SJSA1 (cell line): ENCODE data around the gene CCDC185. TPM values are rescaled to one million over a fixed set of nuclear protein-coding genes. Genes with fewer than 3 reads are reported as not detected.

Source experiments
- DNase-seq, 2 experiments: peaks; one replicate each; pipeline ENCODE4 v3.0.0-alpha.2; 2015 to 2020; ENCODE audit warnings: low spot score in 2 of 2, low read depth in 1 of 2
- H3K27ac ChIP-seq: fragments of 250-450 bp; sonication (Bioruptor Pico); 2 replicates; pipeline ENCODE4 v1.5.1; 2020; ENCODE audit warnings: mild to moderate bottlenecking, moderate library complexity
- H3K27me3 ChIP-seq: fragments of 250-450 bp; sonication (Bioruptor Pico); replicated peaks from 2 replicates; pipeline ENCODE4 v1.5.1; 2020; ENCODE audit warnings: mild to moderate bottlenecking, moderate library complexity
- H3K36me3 ChIP-seq: fragments of 250-450 bp; sonication (Bioruptor Pico); 2 replicates; pipeline ENCODE4 v1.5.1; 2020; ENCODE audit warnings: mild to moderate bottlenecking
- H3K4me1 ChIP-seq: fragments of 250-450 bp; sonication (Bioruptor Pico); replicated peaks from 2 replicates; pipeline ENCODE4 v1.6.1; 2021; ENCODE audit warnings: mild to moderate bottlenecking
- H3K4me3 ChIP-seq: fragments of 250-450 bp; sonication (Bioruptor Pico); 2 replicates; pipeline ENCODE4 v1.5.1; 2020; ENCODE audit warnings: mild to moderate bottlenecking
- H3K9me3 ChIP-seq: fragments of 250-450 bp; sonication (Bioruptor Pico); replicated peaks from 2 replicates; pipeline ENCODE4 v1.5.1; 2020; ENCODE audit warnings: mild to moderate bottlenecking
- total RNA-seq: library from RNA; depleted of rRNA; stranded (reverse); fragments of >200 nt; shearing (Covaris generic); gene quantifications from 2 replicates; pipeline ENCODE4 v1.2.3, GENCODE V29; 2014

Gene CCDC185
- total RNA-seq, 1 experiment from 2014 or later = not detected

- no peak overlapping the region for H3K4me3 ChIP-seq
- no peak for DNase-seq
- peaks cover 15% of the 10 kb centered on the region for H3K4me1 ChIP-seq
- no peaks in the 10 kb centered on the region for H3K9me3 ChIP-seq
- no peaks in the 10 kb centered on the region for H3K36me3 ChIP-seq
- H3K27ac ChIP-seq = no peak overlapping the region
- H3K27me3 ChIP-seq = no peaks in the 10 kb centered on the region
Measured at GRCh38 chr1:223403184-223403815, 10.1 kb downstream of the CCDC185 start.

DNA sequence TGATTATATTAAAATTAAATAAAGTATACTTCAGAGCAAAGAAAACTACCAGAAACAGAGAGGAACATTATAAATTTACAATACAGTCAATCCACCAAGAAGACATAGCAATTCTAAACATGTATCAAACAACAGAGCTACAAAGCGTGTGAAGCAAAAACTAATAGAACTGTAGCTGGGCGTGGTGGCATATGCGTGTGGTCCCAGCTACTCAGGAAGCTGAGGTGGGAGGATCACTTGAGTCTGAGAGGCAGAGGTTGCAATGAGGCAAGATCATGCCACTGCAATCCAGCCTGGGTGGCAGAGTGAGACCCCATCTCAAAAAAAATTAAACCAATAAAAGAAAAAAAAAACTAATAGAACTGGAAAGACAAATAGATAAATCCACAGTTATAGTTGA is 12.3 kb downstream of the CCDC185 start:
- Histone ChIP-seq H3K36me3 (no peaks in the 10 kb centered on the region), H3K4me1 (peaks cover 17% of the 10 kb centered on the region), H3K27me3 (no peaks in the 10 kb centered on the region), H3K4me3 (no peak overlapping the region), H3K27ac (no peak overlapping the region), H3K9me3 (no peaks in the 10 kb centered on the region)
- DNase-seq = no peak

DNA sequence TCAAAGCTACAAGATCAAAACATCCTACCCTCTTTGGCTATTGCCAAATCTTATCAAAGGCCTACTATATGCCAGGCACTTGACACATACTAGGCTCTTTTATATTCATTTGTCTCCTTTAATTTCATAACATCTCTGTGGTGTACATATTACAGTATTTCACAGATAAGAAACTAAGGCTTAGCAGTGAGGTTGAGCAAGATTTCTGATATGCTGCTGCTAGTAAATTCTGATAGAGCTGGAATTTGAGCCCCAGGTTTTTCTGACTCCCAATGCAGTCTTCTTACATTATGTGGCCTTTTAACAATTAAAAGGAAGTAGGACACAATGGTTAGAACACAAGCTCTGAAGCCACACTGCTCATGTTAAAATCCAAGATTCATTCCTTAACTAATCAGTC is 16.8 kb downstream of the CCDC185 start:
- no peaks in the 10 kb centered on the region for H3K9me3 ChIP-seq
- no peak overlapping the region for H3K4me3 ChIP-seq
- no peak for DNase-seq

DNA sequence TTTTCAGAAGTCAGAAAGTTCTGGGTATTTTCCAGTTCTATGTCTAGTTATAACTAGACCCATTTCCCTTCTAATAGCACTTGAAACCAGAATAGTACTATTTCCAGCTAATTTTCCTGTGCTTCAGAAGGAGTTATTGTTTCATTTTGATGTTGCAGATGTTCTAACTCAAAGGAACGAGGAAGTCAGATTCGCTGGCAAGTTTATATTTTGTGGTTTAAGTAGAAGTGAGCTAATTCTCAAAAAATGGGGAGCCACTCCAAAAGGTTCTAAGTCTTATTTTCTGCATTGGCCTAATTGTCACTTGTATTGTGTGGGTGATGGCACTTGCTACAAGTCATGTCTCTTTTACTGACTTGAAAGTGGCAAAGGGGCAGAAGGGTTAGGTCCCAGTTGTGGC is 18.1 kb downstream of the CCDC185 start:
- H3K4me1 ChIP-seq = peaks cover 15% of the 10 kb centered on the region
- H3K27me3 ChIP-seq = no peaks in the 10 kb centered on the region
- H3K9me3 ChIP-seq = no peaks in the 10 kb centered on the region
- DNase-seq = peak in 1 of 2 experiments; percentile 52
- H3K4me3 ChIP-seq = no peak overlapping the region
- H3K36me3 ChIP-seq = no peaks in the 10 kb centered on the region
- H3K27ac ChIP-seq = 0 out of 2 replicates have a peak overlapping the region, but pooled peaks have one; percentile 4

More for the DNA sequence above, 16.8 kb downstream of the CCDC185 start:
- Histone ChIP-seq H3K4me1 (peaks cover 15% of the 10 kb centered on the region), H3K36me3 (no peaks in the 10 kb centered on the region), H3K27me3 (no peaks in the 10 kb centered on the region), H3K27ac (no peak overlapping the region)

DNA sequence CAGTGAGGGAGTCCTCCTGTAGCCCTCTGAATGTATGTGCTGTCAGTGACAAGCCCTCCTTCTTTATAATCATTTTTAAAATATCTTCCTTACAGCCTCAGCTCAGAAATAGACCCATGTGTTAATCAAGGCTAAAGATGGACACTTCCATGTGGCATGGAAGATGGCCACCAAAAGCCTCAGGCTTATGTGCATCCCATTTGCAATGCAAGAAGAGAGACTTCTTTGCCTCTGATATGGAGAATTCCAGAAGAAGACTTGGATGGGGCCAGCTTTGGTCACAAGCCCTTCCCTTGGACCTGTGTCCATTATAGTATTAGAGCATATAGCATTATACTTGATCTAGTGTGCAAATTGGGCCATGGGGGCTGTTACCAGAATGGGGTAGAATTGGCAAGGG is 18.5 kb downstream of the CCDC185 start:
- Histone ChIP-seq H3K4me3 (no peak overlapping the region), H3K27ac (no peak overlapping the region), H3K27me3 (no peaks in the 10 kb centered on the region), H3K4me1 (peaks cover 15% of the 10 kb centered on the region), H3K36me3 (no peaks in the 10 kb centered on the region), H3K9me3 (no peaks in the 10 kb centered on the region)
- no peak for DNase-seq

GRCh38 chr1:223413216-223413615 is 20.0 kb downstream of the CCDC185 start:
- no peak overlapping the region for H3K27ac ChIP-seq
- H3K9me3 ChIP-seq = no peaks in the 10 kb centered on the region
- no peaks in the 10 kb centered on the region for H3K36me3 ChIP-seq
- DNase-seq = no peak
- H3K4me3 ChIP-seq = no peak overlapping the region
- no peaks in the 10 kb centered on the region for H3K27me3 ChIP-seq
- H3K4me1 ChIP-seq = peaks cover 15% of the 10 kb centered on the region

DNA sequence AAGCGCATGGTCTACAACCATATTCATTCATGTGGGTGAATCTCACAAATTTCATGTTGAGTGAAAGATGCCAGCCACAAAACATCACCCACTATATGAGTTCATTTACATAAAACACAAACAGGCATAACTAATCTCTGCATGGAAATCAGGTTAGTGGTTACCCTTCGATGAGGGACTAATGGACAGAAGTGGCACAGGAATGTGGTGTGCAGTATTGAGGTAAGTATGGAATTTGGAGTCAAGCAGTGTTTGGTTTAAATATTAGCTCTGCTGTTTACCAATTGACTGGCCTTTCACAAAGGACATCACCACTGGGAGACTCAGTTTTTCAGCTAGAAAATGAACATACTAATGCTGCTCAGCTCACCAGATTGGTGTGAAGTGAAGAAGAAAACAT is 24.2 kb downstream of the CCDC185 start:
- Histone ChIP-seq H3K36me3 (no peaks in the 10 kb centered on the region), H3K27ac (no peak overlapping the region), H3K27me3 (peaks cover 2% of the 10 kb centered on the region; the same call in 1 of the 2 replicates), H3K4me3 (no peak overlapping the region), H3K4me1 (no peaks in the 10 kb centered on the region), H3K9me3 (no peaks in the 10 kb centered on the region)
- DNase-seq = no peak

- DNase-seq = no peak
Measured at GRCh38 chr1:223417903-223418663, 24.9 kb downstream of the CCDC185 start.

GRCh38 chr1:223419115-223419514 is 25.9 kb downstream of the CCDC185 start:
- Histone ChIP-seq H3K27ac (no peak overlapping the region), H3K4me1 (peaks cover 7% of the 10 kb centered on the region; the same call in 1 of the 2 replicates), H3K36me3 (no peaks in the 10 kb centered on the region), H3K4me3 (no peak overlapping the region), H3K9me3 (no peaks in the 10 kb centered on the region), H3K27me3 (peaks cover 2% of the 10 kb centered on the region; the same call in 1 of the 2 replicates)
- DNase-seq = no peak

More at GRCh38 chr1:223417903-223418663, 24.9 kb downstream of the CCDC185 start:
- Histone ChIP-seq H3K27ac (no peak overlapping the region), H3K4me3 (no peak overlapping the region), H3K36me3 (no peaks in the 10 kb centered on the region), H3K27me3 (peaks cover 2% of the 10 kb centered on the region; the same call in 1 of the 2 replicates), H3K4me1 (no peaks in the 10 kb centered on the region), H3K9me3 (no peaks in the 10 kb centered on the region)

GRCh38 chr1:223419561-223419960 is 26.3 kb downstream of the CCDC185 start:
- DNase-seq = no peak
- H3K36me3 ChIP-seq = no peaks in the 10 kb centered on the region

GRCh38 chr1:223421025-223421424 is 27.8 kb downstream of the CCDC185 start:
- H3K4me1 ChIP-seq = peaks cover 7% of the 10 kb centered on the region; the same call in 1 of the 2 replicates
- H3K27ac ChIP-seq = no peak overlapping the region

More at GRCh38 chr1:223419561-223419960, 26.3 kb downstream of the CCDC185 start:
- Histone ChIP-seq H3K4me1 (peaks cover 7% of the 10 kb centered on the region; the same call in 1 of the 2 replicates), H3K9me3 (no peaks in the 10 kb centered on the region), H3K27ac (no peak overlapping the region), H3K4me3 (no peak overlapping the region), H3K27me3 (peaks cover 2% of the 10 kb centered on the region; the same call in 1 of the 2 replicates)

GRCh38 chr1:223421676-223422075 is 28.5 kb downstream of the CCDC185 start:
- Histone ChIP-seq H3K4me3 (no peak overlapping the region), H3K4me1 (peaks cover 7% of the 10 kb centered on the region; the same call in 1 of the 2 replicates), H3K27me3 (peaks cover 2% of the 10 kb centered on the region; the same call in 1 of the 2 replicates), H3K36me3 (no peaks in the 10 kb centered on the region), H3K9me3 (peaks cover 2% of the 10 kb centered on the region; the same call in 1 of the 2 replicates), H3K27ac (no peak overlapping the region)
- DNase-seq = no peak

More at GRCh38 chr1:223421025-223421424, 27.8 kb downstream of the CCDC185 start:
- no peaks in the 10 kb centered on the region for H3K36me3 ChIP-seq
- no peak overlapping the region for H3K4me3 ChIP-seq
- peaks cover 2% of the 10 kb centered on the region; the same call in 1 of the 2 replicates for H3K27me3 ChIP-seq
- no peak for DNase-seq
- H3K9me3 ChIP-seq = peaks cover 1% of the 10 kb centered on the region; the same call in 1 of the 2 replicates

DNA sequence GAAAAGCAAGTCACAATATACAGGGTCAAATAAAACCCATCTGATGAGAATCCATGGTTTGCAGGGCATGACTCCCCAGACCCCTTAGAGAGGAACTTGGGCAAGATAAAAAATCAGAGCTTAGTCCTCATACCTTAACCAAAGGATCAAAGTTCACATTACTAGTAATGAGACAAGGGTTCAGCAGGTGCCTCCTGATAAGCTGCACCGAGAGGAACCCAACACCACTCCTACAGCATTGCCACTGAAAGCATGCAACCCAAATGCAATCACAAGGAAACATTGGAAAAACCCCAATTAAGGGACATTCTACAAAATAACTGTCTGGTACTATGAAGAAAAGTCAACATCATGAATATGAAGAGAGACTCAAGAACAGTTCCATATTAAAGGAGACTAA is 29.7 kb downstream of the CCDC185 start:
- Histone ChIP-seq H3K9me3 (peaks cover 2% of the 10 kb centered on the region; the same call in 1 of the 2 replicates), H3K36me3 (no peaks in the 10 kb centered on the region), H3K4me1 (peaks cover 7% of the 10 kb centered on the region; the same call in 1 of the 2 replicates), H3K27ac (no peak overlapping the region), H3K27me3 (peaks cover 2% of the 10 kb centered on the region; the same call in 1 of the 2 replicates), H3K4me3 (no peak overlapping the region)
- DNase-seq = no peak
